K562 (cell line): ENCODE data around the gene ALB. TPM values are rescaled to one million over a fixed set of nuclear protein-coding genes. Genes with fewer than 3 reads are reported as not detected.

Experiments used
- ATAC-seq: fragments of 200-7000 bp; cut with Tn5 transposase; 3 replicates; pipeline ENCODE4 v1.9.1; 2020; ENCODE audit warnings: moderate library complexity
- BruUV-seq: library from RNA; stranded (reverse); fragments of 400-500 nt; replicated peaks from 2 replicates; lab custom pipeline; 2021; lab: Mats Ljungman, UMichigan
- CTCF ChIA-PET: fragments of 300-600 bp; formaldehyde crosslinking; extraction: SDS; loops from one replicate; lab custom pipeline; 2021; ENCODE audit warnings: low intra/inter-chr PET ratio; lab: Yijun Ruan, JAX
- POLR2A ChIA-PET: fragments of 300-600, 350-650 bp; sonication (Branson Sonifier 250); formaldehyde crosslinking; extraction: SDS; loops from one replicate; lab custom pipeline; 2021; ENCODE audit warnings: antibody characterized with exemption, inconsistent platforms; lab: Yijun Ruan, JAX
- DNase-seq, 4 experiments: peaks; one replicate each; pipeline versions ENCODE4 v3.0.0 to v3.0.0-alpha.2; 2011 to 2018; ENCODE audit warnings: low spot score in 3 of 4, mixed read lengths in 3 of 4; ENCODE audit errors: extremely low read depth in 1 of 4
- FAIRE-seq: peaks from 2 replicates; lab custom pipeline; 2011; peaks lifted over from hg19 to GRCh38; lab: Jason Lieb, UNC
- H2AFZ ChIP-seq: 2 replicates; pipeline ENCODE4 v1.6.0; 2011; ENCODE audit warnings: low read depth, low read length, control low read depth, inconsistent platforms
- H3K27ac ChIP-seq: fragments of 200-600 bp; 3 replicates; pipeline ENCODE4 v1.8.0; 2011; ENCODE audit warnings: low read depth, mild to moderate bottlenecking, control low read depth, inconsistent platforms, low read length, moderate library complexity, mixed read lengths; ENCODE audit errors: extremely low read depth
- H3K27me3 ChIP-seq, 2 experiments: fragments of 300-600 bp in 1 of 2; 2 replicates in 1 of 2; 3 replicates in 1 of 2; pipeline versions ENCODE4 v1.6.0 to v1.8.0; 2011; ENCODE audit warnings: inconsistent platforms in 2 of 2, low read length in 2 of 2, mild to moderate bottlenecking in 1 of 2, mixed read lengths in 1 of 2, moderate library complexity in 1 of 2; ENCODE audit not compliant: control insufficient read depth in 2 of 2, insufficient read depth in 2 of 2
- H3K36me3 ChIP-seq: fragments of 300-600 bp; 3 replicates; pipeline ENCODE4 v1.8.0; 2011; ENCODE audit warnings: mild to moderate bottlenecking, low read length, inconsistent platforms; ENCODE audit not compliant: control insufficient read depth, insufficient read depth
- H3K4me1 ChIP-seq, 2 experiments: fragments of 200-600 bp in 1 of 2; replicated peaks in 1 of 2; 2 replicates in 1 of 2; 3 replicates in 1 of 2; pipeline versions ENCODE4 v1.5.1 to v1.8.0; 2011; ENCODE audit warnings: inconsistent platforms in 2 of 2, low read length in 2 of 2, mild to moderate bottlenecking in 1 of 2, mixed read lengths in 1 of 2, moderate library complexity in 1 of 2; ENCODE audit not compliant: control insufficient read depth in 2 of 2, insufficient read depth in 2 of 2
- H3K4me2 ChIP-seq: 2 replicates; pipeline ENCODE4 v1.6.1; 2011; ENCODE audit warnings: low read length, control low read depth, inconsistent platforms, mixed read lengths; ENCODE audit not compliant: insufficient read depth
- H3K4me3 ChIP-seq: fragments of 200-600 bp; sonication (generic), shearing (Covaris generic); 2 replicates; pipeline ENCODE4 v1.5.1; 2016; ENCODE audit warnings: control low read depth, inconsistent platforms
- H3K79me2 ChIP-seq: fragments of 200-600 bp; 3 replicates; pipeline ENCODE4 v1.8.0; 2011; ENCODE audit warnings: low read length, inconsistent platforms; ENCODE audit not compliant: control insufficient read depth, insufficient read depth
- H3K9ac ChIP-seq, 2 experiments: 2 replicates each; pipeline versions ENCODE4 v1.6.0 to v1.6.1; 2011; ENCODE audit warnings: low read depth in 2 of 2, low read length in 2 of 2, control low read depth in 1 of 2, inconsistent platforms in 1 of 2, mild to moderate bottlenecking in 1 of 2, mixed read lengths in 1 of 2; ENCODE audit not compliant: insufficient read depth in 1 of 2
- H3K9me1 ChIP-seq: one replicate; pipeline ENCODE4 v1.6.0; 2011; ENCODE audit warnings: inconsistent platforms, mild to moderate bottlenecking, low read length, moderate library complexity; ENCODE audit not compliant: control insufficient read depth, insufficient read depth
- H3K9me3 ChIP-seq: replicated peaks from 2 replicates; pipeline ENCODE4 v1.5.1; 2011; ENCODE audit warnings: low read depth, low read length, inconsistent platforms; ENCODE audit not compliant: control insufficient read depth, insufficient read depth
- H4K20me1 ChIP-seq: replicated peaks from 2 replicates; pipeline ENCODE4 v1.6.1; 2011; ENCODE audit warnings: low read length, inconsistent platforms, mixed read lengths; ENCODE audit not compliant: control insufficient read depth, insufficient read depth
- PKNOX1 ChIP-seq: fragments of 450-650 bp; IDR thresholded peaks from 2 replicates; pipeline ENCODE4 v1.6.1; 2016
- SNAPC5 ChIP-seq: fragments of 250-450 bp; sonication (Bioruptor Pico); IDR thresholded peaks from 2 replicates; pipeline ENCODE4 v1.8.0; 2021; ENCODE audit warnings: moderate library complexity, mild to moderate bottlenecking, inconsistent platforms
- ZBTB43 ChIP-seq: sonication (generic); formaldehyde crosslinking; IDR thresholded peaks from 2 replicates; pipeline ENCODE4 v1.8.0; 2023; ENCODE audit warnings: mild to moderate bottlenecking, missing genetic modification reagents
- WGBS: fragments of 100-300 bp; shearing (Covaris generic); methylation state at CpG from one replicate; pipeline ENCODE4 v1.1.6; 2016; ENCODE audit warnings: low coverage, mixed read lengths; ENCODE audit not compliant: insufficient coverage; ENCODE audit errors: missing lambda C conversion rate; 5-methylcytosine and 5-hydroxymethylcytosine counted together
- in situ Hi-C: fragments of 300-500 bp; cut with MboI; formaldehyde crosslinking; loops from 4 replicates; pipeline ENCODE4 v1.15.0; 2018; ENCODE audit warnings: inconsistent platforms, mixed read lengths
- intact Hi-C: fragments of 100-400 bp; cut with micrococcal nuclease; formaldehyde crosslinking; loops from 2 replicates; pipeline ENCODE4 v1.14.2; 2022
- polyA plus RNA-seq, 8 experiments: library from polyadenylated mRNA; depleted of rRNA in 4 of 8; stranded (reverse) in 5 of 8; unstranded in 3 of 8; fragments of >200 nt; fragmentation: Nextera tagmentation in 2 of 8; fragmentation: Illumina TruSeq in 1 of 8; extraction: Ambion mirVana in 2 of 8; extraction: Trizol in 1 of 8; gene quantifications; 2 replicates each; pipeline versions ENCODE4 v1.2.1 to v1.2.3, GENCODE V29; 2011 to 2014; ENCODE audit warnings: inconsistent platforms in 1 of 8, missing spikeins in 1 of 8
- total RNA-seq, 7 experiments: library from RNA; depleted of rRNA in 6 of 7; stranded (reverse); fragments of >200 nt in 6 of 7; fragmentation: Illumina TruSeq in 2 of 7; extraction: Trizol in 2 of 7; gene quantifications; 2 replicates each; pipeline versions ENCODE4 v1.2.1 to v1.2.3, GENCODE V29; 2011 to 2021; ENCODE audit warnings: low replicate concordance in 1 of 7

ALB gene
- total and polyA plus RNA-seq, 9 of the 15 experiments (the other 6 are each of a cell fraction or from before 2014, with no cell fraction given), result 0.04 to 18.5 (median 0.20) TPM; not detected in 2

GRCh38 chr4:73438048-73438447 lies 34.0 kb downstream of the ALB start:
- peaks cover 0 to 7% of the 10 kb centered on the region in 2 experiments; a peak in 2 of 5 replicates for H3K4me1 ChIP-seq
- BruUV-seq, result no TSS peak
- ATAC-seq (no peak), DNase-seq (no peak), FAIRE-seq (no peak)
- H3K9me1 ChIP-seq, result no peaks in the 10 kb centered on the region
- no peak overlapping the region for H3K9ac ChIP-seq
- no peaks in the 10 kb centered on the region for H3K9me3 ChIP-seq
- no peak overlapping the region for H2AFZ ChIP-seq
- ChIA-PET POLR2A (interaction anchor here (0.9 kb wide), 1 partner anchor 8 kb away, joined by 3 read pairs; no protein-coding TSS in a partner anchor), CTCF (no interaction called here)
- 38% methylated on average over 1 of the region's 1 CpG for WGBS
- intact Hi-C loops, result no loop called here
- in situ Hi-C loops, result no loop called here
- TF ChIP-seq PKNOX1, result no peak
- TF ChIP-seq SNAPC5, result no peak
- TF ChIP-seq ZBTB43 (CRISPR knock-in tag), result no peak
- no peak overlapping the region for H3K4me3 ChIP-seq
- no peaks in the 10 kb centered on the region for H4K20me1 ChIP-seq
- no peaks in the 10 kb centered on the region for H3K36me3 ChIP-seq
- H3K4me2 ChIP-seq, result no peak overlapping the region
- no peaks in the 10 kb centered on the region for H3K27me3 ChIP-seq
- H3K79me2 ChIP-seq, result no peaks in the 10 kb centered on the region
- H3K27ac ChIP-seq, result no peak overlapping the region
